IPS DF 19.7 (cell line): Measurements from ENCODE around the gene PER2.
"Not testable (repeated sequence)": the region's sequence is repeated elsewhere in the genome, so short reads cannot be mapped to it uniquely, and the experiment has no call there.

Experiments used
- DNase-seq: peaks from one replicate; pipeline ENCODE4 v3.0.0-alpha.2; 2013; ENCODE audit warnings: low read depth, low spot score

Gene PER2

GRCh38 chr2:238286987-238287736, 1.2 kb downstream of the PER2 start:
- DNase-seq, result no peak

- DNase-seq, result no peak
Measured at GRCh38 chr2:238286551-238286950, 1.9 kb downstream of the PER2 start.

GRCh38 chr2:238286095-238286494, 2.3 kb downstream of the PER2 start:
- DNase-seq, result no peak

GRCh38 chr2:238285653-238286082, 2.7 kb downstream of the PER2 start:
- no peak for DNase-seq

- DNase-seq, result no peak
Measured at GRCh38 chr2:238284802-238285515, 3.5 kb downstream of the PER2 start.

- no peak for DNase-seq
Measured at GRCh38 chr2:238282861-238283738, 5.3 kb downstream of the PER2 start.

GRCh38 chr2:238281826-238282480, 6.5 kb downstream of the PER2 start:
- no peak for DNase-seq

GRCh38 chr2:238280083-238280825, 8.2 kb downstream of the PER2 start:
- no peak for DNase-seq

- no peak for DNase-seq
Measured at GRCh38 chr2:238279324-238279682, 9.1 kb downstream of the PER2 start.

GRCh38 chr2:238278626-238279323, 9.6 kb downstream of the PER2 start:
- no peak for DNase-seq

- no peak for DNase-seq
Measured at GRCh38 chr2:238277695-238278094, 10.7 kb downstream of the PER2 start.

- no peak for DNase-seq
Measured at GRCh38 chr2:238274152-238274865, 14.1 kb downstream of the PER2 start.

- not testable (repeated sequence) for DNase-seq
Measured at GRCh38 chr2:238273433-238273832, 15.0 kb downstream of the PER2 start.

GRCh38 chr2:238272156-238272555, 16.3 kb downstream of the PER2 start:
- DNase-seq, result no peak

- not testable (repeated sequence) for DNase-seq
Measured at GRCh38 chr2:238271686-238272085, 16.7 kb downstream of the PER2 start.

- DNase-seq, result no peak
Measured at GRCh38 chr2:238271061-238271554, 17.3 kb downstream of the PER2 start.

GRCh38 chr2:238270606-238271005, 17.8 kb downstream of the PER2 start:
- DNase-seq, result no peak

- DNase-seq, result no peak
Measured at GRCh38 chr2:238269741-238270140, 18.7 kb downstream of the PER2 start.

- DNase-seq, result no peak
Measured at GRCh38 chr2:238267884-238268680, 20.3 kb downstream of the PER2 start.
